Stimulated activated CD4-positive, alpha-beta T cell treated with anti-CD3 and anti-CD28 coated beads, Interleukin-12 subunit alpha, Interleukin-12 subunit beta, amount 100 ng/mL, for 24 hours (primary cell): ENCODE results near the gene REST.
"Not testable (repeated sequence)": the region's sequence is repeated elsewhere in the genome, so short reads cannot be mapped to it uniquely, and the experiment has no call there.

Experiments
- DNase-seq, 2 experiments: peaks; one replicate each; pipeline ENCODE4 v3.0.0-alpha.2; 2020; ENCODE audit warnings: low read depth in 2 of 2

REST gene

DNA sequence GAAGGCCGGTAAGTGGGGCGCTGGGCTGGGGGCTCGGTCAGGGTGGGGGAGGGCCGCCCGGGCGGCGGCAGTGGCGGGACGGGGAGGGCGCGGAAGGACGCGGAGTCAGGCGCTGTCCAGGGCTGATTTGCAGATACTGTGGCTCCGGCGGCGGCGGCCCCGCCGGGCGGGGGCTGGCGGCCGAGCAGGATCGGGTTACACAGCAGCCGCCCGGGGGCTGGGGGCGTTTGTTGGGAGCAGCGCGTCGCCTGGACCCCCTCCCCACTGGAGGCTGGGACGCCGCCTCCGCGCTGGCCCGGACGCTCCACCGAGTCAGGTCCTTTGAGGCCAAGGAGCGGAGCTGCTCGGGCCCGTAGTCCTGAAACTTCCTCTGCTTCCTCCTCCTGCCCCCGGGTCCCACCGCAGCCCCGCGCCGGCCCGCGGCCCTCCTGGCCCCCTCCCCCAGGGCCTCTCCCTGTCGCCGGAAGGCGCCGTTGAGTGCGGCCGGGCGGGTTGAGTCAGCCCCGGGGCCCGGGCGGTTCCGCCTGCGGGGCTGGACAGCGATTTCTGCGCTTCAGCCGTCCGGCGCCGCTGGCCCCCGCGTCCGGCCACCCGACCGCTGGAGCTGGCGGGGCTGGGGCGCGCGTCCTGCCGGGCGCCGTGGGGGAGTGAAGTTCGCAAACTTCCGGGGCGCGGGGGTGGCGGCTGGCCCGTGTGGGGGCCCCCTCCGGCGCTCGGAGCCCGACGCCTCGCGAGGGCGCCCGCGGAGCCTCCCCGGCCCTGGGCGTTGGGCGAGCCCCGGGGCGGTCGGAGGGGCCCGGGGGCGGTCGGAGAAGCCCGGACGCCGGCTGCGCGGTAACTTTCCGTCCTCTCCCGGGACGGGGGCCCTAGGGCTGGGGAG lies 746 bp downstream of the REST start:
- peak; percentile 50 to 52 for DNase-seq

DNA sequence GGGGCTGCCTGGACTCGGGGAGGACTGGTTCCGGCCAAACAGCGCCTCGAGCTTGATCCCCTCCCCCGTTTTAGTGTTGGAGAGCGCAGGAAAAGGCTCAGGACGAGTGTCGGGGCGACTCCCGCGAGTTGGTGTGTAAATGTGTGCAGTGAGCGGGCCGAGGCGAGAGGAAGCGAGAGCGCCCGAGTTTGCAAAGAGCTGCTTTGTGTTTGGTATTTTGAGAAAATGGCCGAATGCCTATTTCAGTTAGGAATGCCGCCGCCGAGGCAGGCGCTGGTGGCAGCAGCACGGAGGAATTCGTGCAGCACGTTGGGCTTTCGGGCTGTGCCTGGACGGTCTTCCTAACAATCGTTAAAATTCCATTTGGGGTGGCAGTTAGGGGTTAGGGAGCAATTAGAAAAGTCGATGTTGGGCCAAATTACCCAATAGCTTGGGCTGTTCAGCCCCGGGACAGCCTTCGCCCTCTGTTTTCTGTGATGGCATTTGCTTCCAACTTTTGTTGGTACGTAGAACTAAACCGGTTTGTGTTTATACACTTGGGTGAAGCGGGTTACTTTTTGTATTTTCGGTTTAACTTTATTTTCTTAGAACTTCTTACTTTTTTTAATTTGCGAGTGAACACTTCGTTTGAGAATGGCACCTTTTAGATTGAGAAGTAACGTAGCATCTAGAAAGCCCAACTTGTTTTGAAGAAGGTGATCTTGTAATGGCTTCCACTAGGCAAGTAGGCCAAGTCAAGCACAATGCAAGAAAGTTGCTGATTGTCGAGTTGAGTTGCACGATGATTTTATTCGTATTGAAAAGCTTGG lies 1.6 kb downstream of the REST start:
- peak in 1 of 2 experiments; percentile 39 for DNase-seq

DNA sequence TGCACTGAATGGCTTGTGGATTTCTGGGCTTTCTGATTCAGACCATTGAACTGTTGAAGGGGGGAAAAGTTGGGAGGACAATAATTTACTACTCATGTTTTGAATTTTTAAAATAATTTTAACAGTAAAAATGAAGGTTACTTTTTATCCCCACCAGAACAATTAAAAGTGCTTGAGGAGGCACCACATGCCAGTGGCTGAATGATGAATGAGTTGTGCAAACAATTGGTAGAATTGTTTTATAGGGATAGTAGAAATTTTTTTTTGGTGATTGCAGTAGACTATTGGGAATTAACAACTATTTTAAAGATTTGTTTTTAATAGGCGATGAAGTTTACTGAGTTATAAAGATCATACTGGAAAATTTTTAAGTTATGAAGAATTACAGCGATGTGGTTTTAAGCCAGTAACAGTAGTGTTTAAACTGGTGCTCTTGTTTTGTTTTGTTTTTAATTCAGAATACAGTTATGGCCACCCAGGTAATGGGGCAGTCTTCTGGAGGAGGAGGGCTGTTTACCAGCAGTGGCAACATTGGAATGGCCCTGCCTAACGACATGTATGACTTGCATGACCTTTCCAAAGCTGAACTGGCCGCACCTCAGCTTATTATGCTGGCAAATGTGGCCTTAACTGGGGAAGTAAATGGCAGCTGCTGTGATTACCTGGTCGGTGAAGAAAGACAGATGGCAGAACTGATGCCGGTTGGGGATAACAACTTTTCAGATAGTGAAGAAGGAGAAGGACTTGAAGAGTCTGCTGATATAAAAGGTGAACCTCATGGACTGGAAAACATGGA lies 2.7 kb downstream of the REST start:
- no peak for DNase-seq

DNA sequence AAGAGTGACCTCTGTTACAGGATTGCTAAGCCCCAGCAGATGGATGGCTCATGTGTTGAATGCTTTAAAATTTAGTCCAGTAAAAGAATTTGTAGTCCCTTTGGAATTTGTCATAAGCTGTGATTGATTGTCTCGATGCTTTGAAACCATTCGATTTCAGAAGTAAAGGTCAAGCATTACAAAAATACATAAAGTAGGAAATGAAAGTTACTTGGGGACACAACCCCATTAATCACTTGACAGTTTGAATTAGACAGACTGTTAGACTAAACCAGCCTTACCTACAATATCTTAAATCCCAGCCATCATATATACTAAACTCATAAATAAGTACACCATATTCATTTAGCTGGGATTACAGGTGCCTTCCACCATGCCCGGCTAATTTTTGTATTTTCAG lies 6.6 kb downstream of the REST start:
- no peak for DNase-seq

DNA sequence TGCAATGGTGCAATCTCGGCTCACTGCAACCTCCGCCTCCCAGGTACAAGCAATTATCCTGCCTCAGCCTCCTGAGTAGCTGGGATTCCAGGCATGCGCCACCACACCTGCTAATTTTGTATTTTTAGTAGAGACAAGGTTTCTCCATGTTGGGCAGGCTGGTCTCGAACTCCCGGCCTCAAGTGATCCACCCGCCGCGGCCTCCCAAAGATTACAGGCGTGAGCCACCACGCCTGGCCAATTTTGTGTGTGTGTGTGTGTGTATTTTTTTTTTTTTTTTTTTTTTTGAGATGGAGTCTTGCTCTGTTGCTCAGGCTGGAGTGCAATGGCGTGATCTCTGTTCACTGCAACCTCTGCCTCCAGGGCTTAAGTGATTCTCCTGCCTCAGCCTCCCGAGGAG lies 7.3 kb downstream of the REST start:
- not testable (repeated sequence) for DNase-seq

DNA sequence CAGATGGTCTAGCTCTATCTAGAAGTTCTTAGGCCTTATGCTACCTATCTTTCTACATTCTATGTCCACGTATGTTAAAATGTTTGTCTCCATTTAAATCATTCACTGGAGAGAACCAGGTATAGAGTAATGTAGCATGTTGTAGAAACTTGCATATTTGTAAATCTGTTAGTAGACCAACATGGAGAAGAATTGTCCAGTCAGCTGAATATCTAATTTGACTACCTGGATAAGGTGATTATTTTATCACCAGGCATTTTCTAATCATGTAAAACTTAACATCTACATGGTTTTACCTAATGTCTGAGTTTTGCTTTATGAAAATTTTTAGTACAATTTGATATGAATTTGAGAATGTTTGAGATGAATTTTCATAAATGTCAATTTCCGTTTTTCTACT lies 19.5 kb downstream of the REST start:
- DNase-seq = no peak

DNA sequence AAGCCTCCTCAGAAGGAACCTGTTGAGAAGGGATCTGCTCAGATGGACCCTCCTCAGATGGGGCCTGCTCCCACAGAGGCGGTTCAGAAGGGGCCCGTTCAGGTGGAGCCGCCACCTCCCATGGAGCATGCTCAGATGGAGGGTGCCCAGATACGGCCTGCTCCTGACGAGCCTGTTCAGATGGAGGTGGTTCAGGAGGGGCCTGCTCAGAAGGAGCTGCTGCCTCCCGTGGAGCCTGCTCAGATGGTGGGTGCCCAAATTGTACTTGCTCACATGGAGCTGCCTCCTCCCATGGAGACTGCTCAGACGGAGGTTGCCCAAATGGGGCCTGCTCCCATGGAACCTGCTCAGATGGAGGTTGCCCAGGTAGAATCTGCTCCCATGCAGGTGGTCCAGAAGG lies 22.9 kb downstream of the REST start:
- no peak for DNase-seq

DNA sequence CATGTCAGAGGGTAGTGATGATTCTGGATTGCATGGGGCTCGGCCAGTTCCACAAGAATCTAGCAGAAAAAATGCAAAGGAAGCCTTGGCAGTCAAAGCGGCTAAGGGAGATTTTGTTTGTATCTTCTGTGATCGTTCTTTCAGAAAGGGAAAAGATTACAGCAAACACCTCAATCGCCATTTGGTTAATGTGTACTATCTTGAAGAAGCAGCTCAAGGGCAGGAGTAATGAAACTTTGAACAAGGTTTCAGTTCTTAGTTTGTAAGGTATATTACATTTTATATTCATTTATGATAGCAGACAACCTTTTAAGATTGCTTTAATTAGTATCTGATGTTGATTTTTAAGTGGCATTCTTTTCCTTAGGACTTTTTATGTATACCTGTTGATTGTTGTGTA lies 24.2 kb downstream of the REST start:
- DNase-seq = no peak

DNA sequence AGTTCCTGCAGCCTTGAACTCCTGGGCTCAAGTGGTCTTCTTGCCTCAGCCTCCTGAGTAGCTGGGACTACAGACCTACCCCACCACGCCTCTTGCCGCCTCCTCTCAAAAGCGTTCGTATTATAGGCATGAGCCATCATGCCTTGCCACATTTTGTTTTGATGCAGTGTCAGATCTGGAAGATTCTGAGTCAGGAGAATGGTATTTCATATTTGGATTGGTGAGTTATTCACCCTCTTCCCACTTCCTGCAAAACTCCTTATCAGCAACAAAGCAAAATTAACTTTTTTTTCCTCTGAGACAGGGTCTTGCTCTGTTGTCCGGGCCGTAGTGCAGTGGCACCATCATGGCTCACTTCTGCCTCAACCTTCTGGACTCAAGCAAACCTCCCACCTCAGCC lies 29.6 kb downstream of the REST start:
- DNase-seq = no peak

DNA sequence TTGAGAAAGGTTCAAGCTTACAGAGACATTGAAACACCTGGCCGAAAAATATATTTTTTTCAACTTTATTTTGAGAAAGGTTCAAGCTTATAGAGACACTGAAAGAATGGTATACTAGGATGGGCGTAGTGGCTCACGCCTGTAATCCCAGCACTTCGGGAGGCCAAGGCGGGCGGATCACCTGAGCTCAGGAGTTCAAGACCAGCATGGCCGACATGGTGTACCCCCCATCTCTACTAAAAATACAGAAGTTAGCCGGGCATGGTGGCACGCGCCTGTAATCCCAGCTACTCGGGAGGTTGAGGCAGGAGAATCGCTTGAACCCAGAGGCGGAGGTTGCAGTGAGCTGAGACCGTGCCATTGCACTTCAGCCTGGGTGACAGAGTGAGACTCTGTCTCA lies 32.1 kb downstream of the REST start:
- DNase-seq = not testable (repeated sequence)

DNA sequence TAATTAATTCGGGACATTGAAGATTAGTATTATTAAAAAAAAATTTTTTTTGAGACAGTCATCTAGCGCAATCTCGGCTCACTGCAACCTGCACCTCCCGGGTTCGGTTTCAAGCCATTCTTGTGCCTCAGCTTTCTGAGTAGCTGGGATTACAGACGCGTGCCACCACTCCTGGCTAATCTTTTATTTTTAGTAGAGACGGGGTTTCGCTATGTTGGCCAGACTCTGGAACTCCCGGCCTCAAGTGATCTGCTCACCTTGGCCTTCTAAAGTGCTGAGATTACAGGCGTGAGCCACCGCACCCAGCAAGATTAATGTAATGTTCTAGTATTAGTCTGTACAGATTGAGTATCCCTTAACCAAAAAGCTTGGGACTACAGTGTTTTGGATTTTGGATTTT lies 32.7 kb downstream of the REST start:
- DNase-seq = no peak

DNA sequence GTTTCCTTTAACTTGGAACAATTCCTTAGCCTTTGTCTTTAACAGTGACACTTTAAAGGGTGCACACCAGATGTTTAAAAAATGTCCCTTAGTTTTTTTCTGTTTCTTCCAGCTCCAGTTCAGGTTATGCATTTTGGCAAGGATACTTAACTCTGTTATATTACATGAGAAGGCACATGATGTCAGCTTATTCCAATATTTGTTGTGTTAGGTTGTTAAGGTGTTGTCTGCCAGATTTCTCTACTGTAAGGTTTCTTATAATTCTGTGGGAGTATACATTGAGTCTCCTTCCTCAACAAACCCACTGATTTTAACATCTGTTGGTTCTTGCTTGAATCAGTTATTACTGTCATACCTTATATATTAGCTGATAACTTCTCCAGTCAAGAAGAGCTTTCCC lies 33.3 kb downstream of the REST start:
- DNase-seq = no peak

DNA sequence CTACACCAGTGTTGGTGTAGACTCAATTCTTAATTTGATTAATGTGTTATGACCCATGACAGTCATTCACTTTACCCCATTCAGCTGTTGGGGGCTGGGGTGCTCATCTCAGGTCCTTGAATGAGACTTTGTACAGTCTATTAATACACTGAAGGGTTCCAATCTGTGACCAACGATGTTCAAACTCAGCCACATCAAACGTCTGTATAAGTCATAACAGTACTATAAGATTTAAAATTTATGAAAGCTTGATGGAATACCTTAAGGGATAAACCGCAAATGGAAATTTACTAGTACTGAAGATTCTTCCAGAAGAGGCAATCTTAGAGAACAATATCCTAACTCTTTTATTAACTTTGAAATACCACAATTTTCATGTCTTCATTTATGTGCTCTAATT lies 33.7 kb downstream of the REST start:
- no peak for DNase-seq

DNA sequence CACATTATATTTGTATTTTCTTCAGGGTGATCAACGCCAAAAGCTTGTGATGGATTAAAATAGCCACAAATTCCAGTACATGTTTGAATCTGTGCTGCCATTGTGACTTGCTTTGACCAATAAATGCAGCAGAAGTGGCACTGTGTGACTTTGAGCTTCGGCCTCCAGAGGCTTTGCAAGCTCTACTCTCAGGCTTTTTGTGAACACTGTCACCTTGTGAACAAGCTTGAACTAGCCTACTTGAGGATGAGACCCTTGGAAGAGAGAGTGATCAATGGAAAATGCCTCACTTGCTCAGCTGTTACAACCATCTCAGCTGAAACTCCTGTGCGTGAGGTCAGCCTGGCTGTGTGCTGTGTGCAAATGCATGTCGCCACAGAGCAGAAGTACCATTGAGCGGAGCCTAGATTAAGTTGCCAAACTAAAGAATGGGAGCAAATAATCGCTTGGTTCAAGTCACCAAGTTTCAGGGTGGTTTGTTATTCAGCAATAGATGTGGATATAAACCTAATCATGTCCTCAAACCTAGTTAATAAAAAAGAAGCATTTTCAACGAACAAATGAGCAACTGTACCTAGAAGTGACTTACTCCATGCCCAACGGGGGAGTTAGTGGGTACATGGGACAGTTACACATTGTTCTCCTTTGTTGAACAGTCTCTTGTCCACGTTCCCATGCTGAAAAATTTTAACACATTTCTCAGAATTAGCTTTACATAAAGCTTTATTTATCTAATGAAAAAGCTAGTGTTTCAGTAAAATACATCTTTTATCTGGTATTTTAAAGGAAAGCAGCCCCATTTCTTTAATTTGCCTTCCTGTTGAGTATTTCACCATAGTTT lies 46.2 kb downstream of the REST start:
- DNase-seq = no peak

DNA sequence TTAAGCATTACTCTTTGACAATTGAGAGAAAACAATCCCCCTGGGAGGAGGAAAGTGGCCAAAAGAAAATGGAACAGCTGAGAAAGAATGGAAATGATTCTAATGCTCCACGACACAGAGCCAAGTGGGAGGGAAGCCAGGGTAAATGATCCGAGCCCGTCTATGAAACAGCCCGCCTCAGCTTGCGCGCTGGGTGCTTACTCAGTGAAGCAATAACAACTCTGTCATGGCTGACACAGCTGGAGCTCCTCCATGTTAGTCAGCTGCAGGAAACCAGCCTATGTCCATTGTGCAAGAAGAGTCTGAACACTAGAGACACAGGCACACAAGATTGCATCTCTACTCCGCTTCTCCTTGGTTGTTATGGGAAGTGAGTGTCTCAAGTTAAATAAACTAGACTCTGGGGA lies 50.4 kb downstream of the REST start:
- no peak for DNase-seq

DNA sequence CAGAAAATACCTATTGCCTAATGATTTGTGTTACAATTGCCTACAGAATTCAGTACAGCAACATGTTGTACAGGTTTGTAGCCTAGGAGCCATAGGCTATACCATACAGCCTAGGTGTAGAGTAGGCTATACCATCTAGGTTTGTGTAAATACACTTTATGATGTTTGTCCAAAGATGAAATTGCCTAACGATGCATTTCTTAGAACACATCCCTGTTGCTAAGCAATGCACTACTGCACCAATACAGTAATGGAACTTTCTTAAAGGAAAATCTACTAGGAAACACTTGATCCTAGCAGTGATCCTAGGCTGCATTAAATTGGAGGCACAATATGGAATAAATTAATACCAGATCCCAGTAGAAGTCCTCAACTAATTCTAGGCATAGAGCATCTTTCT lies 51.4 kb downstream of the REST start:
- no peak for DNase-seq

DNA sequence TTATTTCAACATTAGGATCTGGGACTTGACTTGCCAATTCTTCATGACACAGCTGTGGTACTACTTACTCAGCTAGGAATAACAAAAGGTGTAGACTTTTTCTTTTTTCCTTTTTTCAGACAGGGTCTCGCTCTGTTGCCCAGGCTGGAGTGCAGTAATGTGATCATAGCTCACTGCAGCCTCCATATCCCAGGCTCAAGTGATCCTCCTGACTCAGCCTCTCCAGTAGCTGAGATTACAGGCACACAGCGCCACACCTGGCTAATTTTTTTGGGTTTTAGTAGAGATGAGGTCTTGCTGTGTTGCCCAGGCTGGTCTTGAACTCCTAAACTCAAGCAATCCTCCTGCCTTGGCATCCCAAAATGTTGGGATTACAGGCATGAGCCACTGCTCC lies 53.4 kb downstream of the REST start:
- DNase-seq = no peak

DNA sequence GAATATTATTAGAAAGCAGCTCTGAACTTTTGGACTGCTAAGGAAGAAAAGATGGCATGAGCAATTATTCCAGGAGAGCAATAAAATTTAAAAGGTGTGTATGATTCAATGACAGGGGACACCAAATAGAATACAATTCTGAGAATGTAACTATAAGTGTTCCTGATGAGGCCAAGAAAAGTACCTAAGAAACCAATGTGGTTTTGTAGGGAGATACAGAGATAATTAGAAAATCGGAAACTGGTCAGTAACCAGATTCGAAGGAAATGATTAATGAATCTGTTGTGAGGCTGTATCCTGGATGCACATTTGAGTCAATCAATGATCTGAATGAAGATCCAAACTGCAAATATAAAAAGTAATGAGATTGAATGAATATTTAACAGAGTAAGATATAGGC lies 63.7 kb downstream of the REST start:
- DNase-seq = no peak

DNA sequence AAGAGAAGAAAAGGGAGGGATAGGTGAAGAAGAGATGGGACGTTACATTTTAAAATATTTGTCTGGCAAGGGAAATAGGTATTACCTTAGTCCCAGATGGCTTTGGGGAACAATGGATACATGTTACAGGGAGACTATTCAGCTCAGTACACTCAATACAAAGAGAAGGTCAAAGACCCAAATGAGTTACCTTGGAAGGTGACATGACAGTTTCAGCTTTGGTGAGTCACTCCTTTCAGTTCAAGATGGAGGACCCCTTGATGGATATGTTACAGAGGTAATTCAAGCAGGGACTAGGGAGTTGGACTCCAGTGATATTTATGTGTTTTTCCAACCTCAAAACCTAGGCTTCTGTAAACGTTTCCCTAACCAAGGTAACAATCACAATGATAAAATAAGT lies 64.7 kb downstream of the REST start:
- no peak for DNase-seq

DNA sequence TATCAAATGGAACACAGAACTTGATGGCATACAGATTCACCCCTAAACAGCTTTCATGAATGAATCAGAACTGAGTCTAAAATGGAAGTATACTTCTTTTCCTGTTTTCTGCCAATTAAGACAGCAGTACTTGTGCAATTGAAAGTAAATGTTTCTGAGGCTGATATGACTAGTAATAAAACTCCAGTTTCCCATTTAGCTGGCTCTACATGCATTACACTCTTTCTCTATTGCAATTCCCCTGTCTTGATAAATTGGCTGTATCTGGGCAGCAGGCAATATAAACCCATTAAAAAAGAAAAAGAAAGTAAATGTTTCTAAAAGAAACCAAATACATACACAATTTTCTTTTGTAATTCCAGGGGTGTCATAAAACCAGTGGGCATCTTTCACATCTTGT lies 65.1 kb downstream of the REST start:
- no peak for DNase-seq

DNA sequence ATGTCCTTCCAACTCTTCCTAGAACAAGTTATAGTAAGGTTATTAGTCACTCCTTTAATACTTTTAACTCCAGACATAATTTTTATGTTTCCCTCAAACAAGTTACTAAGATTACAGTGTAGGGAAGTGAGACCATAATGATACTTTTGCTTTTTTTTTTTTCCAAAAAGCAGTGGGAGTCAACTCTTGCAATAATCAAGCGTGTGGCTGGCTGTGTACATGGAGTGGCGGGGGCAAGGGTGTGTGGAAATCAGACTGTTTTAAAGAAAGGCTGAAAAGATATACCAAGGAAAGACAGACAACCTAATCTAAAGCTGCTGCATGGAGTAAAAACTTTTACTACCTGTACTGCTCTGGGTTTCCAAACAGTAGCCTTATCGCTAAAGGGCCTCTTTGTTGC lies 65.6 kb downstream of the REST start:
- DNase-seq = no peak
